HG03457 (cell line): ENCODE results near the gene PLEK2.

Experiments
- ATAC-seq: cut with Tn5 transposase; IDR thresholded peaks from one replicate; pipeline ENCODE4 v1.9.1; 2021; ENCODE audit warnings: moderate number of reproducible peaks; ENCODE audit not compliant: unreplicated experiment

The PLEK2 gene

GRCh38 chr14:67405771-67406170, 6.2 kb downstream of the PLEK2 start:
- no peak for ATAC-seq

- no peak for ATAC-seq
Observed at GRCh38 chr14:67400434-67400833, 11.5 kb downstream of the PLEK2 start.

- ATAC-seq, result no peak
Observed at GRCh38 chr14:67397536-67397935, 14.4 kb downstream of the PLEK2 start.

GRCh38 chr14:67396381-67396970, 15.5 kb downstream of the PLEK2 start:
- no peak for ATAC-seq

GRCh38 chr14:67395876-67396189, 16.1 kb downstream of the PLEK2 start:
- ATAC-seq, result no peak

GRCh38 chr14:67395086-67395875, 16.7 kb downstream of the PLEK2 start:
- no peak for ATAC-seq

GRCh38 chr14:67393689-67394088, 18.3 kb downstream of the PLEK2 start:
- no peak for ATAC-seq

GRCh38 chr14:67392800-67393199, 19.2 kb downstream of the PLEK2 start:
- ATAC-seq, result no peak

- ATAC-seq, result no peak
Observed at GRCh38 chr14:67392123-67392522, 19.8 kb downstream of the PLEK2 start.

GRCh38 chr14:67391268-67391667, 20.7 kb downstream of the PLEK2 start:
- no peak for ATAC-seq

- no peak for ATAC-seq
Observed at GRCh38 chr14:67389811-67390534, 22.0 kb downstream of the PLEK2 start.

GRCh38 chr14:67389275-67389674, 22.7 kb downstream of the PLEK2 start:
- ATAC-seq, result no peak

GRCh38 chr14:67387195-67387594, 24.8 kb downstream of the PLEK2 start:
- ATAC-seq, result no peak

- no peak for ATAC-seq
Observed at GRCh38 chr14:67385618-67386017, 26.3 kb downstream of the PLEK2 start.

GRCh38 chr14:67385120-67385519, 26.8 kb downstream of the PLEK2 start:
- no peak for ATAC-seq

- ATAC-seq, result no peak
Observed at GRCh38 chr14:67377916-67378315, 34.0 kb downstream of the PLEK2 start.

- no peak for ATAC-seq
Observed at GRCh38 chr14:67373347-67373746, 38.6 kb downstream of the PLEK2 start.

GRCh38 chr14:67372833-67373232, 39.1 kb downstream of the PLEK2 start:
- ATAC-seq, result no peak

- no peak for ATAC-seq
Observed at GRCh38 chr14:67371247-67372148, 40.5 kb downstream of the PLEK2 start.

GRCh38 chr14:67370830-67371229, 41.1 kb downstream of the PLEK2 start:
- ATAC-seq, result no peak

- ATAC-seq, result no peak
Observed at GRCh38 chr14:67365476-67365875, 46.5 kb downstream of the PLEK2 start.
